Fibroblast of pulmonary artery (primary cell): ENCODE results near the gene PTGR3.

Source experiments
- DNase-seq: peaks from one replicate; pipeline ENCODE4 v3.0.0-alpha.2; 2010; ENCODE audit warnings: low read depth
- H3K4me3 ChIP-seq: replicated peaks from 2 replicates; pipeline ENCODE4 v1.5.1; 2011; ENCODE audit warnings: low read depth, mild to moderate bottlenecking, control low read depth, low read length, moderate library complexity
- CTCF ChIP-seq: IDR thresholded peaks from 2 replicates; pipeline ENCODE4 v1.5.1; 2011; ENCODE audit warnings: mild to moderate bottlenecking, control low read depth, low read length, inconsistent platforms; ENCODE audit errors: missing control alignments

PTGR3 gene

GRCh38 chr18:75238100-75238499 is 29.2 kb upstream of the PTGR3 start:
- TF ChIP-seq CTCF: no peak
- H3K4me3 ChIP-seq: no peak overlapping the region
- DNase-seq: no peak

- H3K4me3 ChIP-seq: no peak overlapping the region
- no peak for TF ChIP-seq CTCF
- no peak for DNase-seq
Measured at GRCh38 chr18:75235896-75236295, 27.0 kb upstream of the PTGR3 start.

GRCh38 chr18:75234901-75235300 is 26.0 kb upstream of the PTGR3 start:
- no peak overlapping the region for H3K4me3 ChIP-seq
- no peak for DNase-seq
- no peak for TF ChIP-seq CTCF

- H3K4me3 ChIP-seq: no peak overlapping the region
Measured at GRCh38 chr18:75231053-75231406, 22.1 kb upstream of the PTGR3 start.

GRCh38 chr18:75230163-75231052 is 21.5 kb upstream of the PTGR3 start:
- TF ChIP-seq CTCF: no peak
- peak; percentile 53 for DNase-seq
- no peak overlapping the region for H3K4me3 ChIP-seq

More at GRCh38 chr18:75231053-75231406, 22.1 kb upstream of the PTGR3 start:
- DNase-seq: no peak
- no peak for TF ChIP-seq CTCF

- DNase-seq: no peak
- H3K4me3 ChIP-seq: no peak overlapping the region
- TF ChIP-seq CTCF: no peak
Measured at GRCh38 chr18:75229437-75229836, 20.5 kb upstream of the PTGR3 start.

GRCh38 chr18:75228967-75229366 is 20.0 kb upstream of the PTGR3 start:
- DNase-seq: no peak
- no peak for TF ChIP-seq CTCF
- no peak overlapping the region for H3K4me3 ChIP-seq
